Cardiac muscle cell (in vitro differentiated cells and primary cell): ENCODE measurements around the gene TBXAS1. TPM values are rescaled to one million over a fixed set of nuclear protein-coding genes. Genes with fewer than 3 reads are reported as not detected.

Source experiments
- DNase-seq, 2 donors: peaks; one replicate each; pipeline versions ENCODE4 v3.0.0 to v3.0.0-alpha.2; 2010 to 2017; ENCODE audit warnings: low read depth in 1 of 2, low spot score in 1 of 2
- H3K27ac ChIP-seq: fragments of 200-600 bp; sonication (generic); 2 replicates; pipeline ENCODE4 v1.5.1; 2016
- H3K27me3 ChIP-seq: fragments of 200-600 bp; sonication (generic); 2 replicates; pipeline ENCODE4 v1.6.0; 2016; ENCODE audit warnings: control low read depth
- H3K36me3 ChIP-seq: fragments of 200-600 bp; sonication (generic); 2 replicates; pipeline ENCODE4 v1.5.1; 2016; ENCODE audit warnings: control low read depth
- H3K4me1 ChIP-seq: fragments of 200-600 bp; sonication (generic); 2 replicates; pipeline ENCODE4 v1.8.1; 2017; ENCODE audit warnings: low read depth, mild to moderate bottlenecking, mixed run types
- H3K4me3 ChIP-seq: fragments of 200-600 bp; sonication (generic); 2 replicates; pipeline ENCODE4 v1.5.1; 2016; ENCODE audit warnings: mild to moderate bottlenecking
- H3K9me3 ChIP-seq: fragments of 200-600 bp; sonication (generic); 2 replicates; pipeline ENCODE4 v1.5.1; 2017; ENCODE audit warnings: low read depth, mild to moderate bottlenecking, control low read depth
- polyA plus RNA-seq: library from polyadenylated mRNA; unstranded; fragments of >200 nt; fragmentation: Nextera tagmentation; extraction: Ambion mirVana; gene quantifications from 2 replicates; pipeline ENCODE4 v1.2.1, GENCODE V29; 2016
- total RNA-seq: library from RNA; depleted of rRNA; stranded (reverse); fragments of >200 nt; gene quantifications from 2 replicates; pipeline ENCODE4 v1.2.3, GENCODE V29; 2016
- TF ChIP-seq, protein P1 (sequence below): IDR thresholded peaks from 2 replicates; pipeline ENCODE4 v1.5.1; 2012; ENCODE audit warnings: low read depth, mild to moderate bottlenecking, low read length

Gene TBXAS1
- total and polyA plus RNA-seq, 2 experiments from 2014 or later = 0.83 to 6.2 TPM

DNA sequence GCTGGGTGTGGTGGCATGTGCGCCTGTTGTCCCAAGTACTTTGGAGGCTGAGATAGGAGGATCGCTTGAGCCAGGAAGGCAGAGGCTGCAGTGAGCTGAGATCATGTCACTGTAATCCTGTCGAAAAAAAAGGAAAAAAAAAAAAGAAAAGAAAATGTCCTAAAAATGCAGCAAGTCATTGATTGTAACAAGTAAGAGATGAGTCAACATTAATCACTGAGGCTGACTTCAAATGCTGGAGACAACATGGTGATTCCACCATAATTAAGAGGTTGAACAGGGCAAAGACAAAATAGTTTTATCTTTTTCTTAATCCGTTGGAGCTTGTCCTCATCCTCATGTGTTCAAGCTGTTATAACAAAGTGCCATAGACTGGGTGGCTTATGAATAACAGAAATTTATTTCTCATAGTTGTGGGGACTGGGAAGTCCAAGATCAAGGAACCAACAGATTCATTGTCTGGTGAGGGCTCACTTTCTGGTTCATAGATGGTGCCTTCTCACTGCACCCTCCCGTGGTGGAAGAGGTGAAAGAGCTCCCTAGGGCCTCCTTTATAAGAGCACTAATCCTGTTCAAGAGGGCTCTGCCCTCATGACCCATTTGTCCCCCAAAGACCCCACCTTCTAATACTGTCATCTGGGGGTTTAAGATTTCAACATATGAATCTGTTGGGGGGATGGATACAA, 60.3 kb downstream of the TBXAS1 start:
- TF ChIP-seq, protein P1, sequence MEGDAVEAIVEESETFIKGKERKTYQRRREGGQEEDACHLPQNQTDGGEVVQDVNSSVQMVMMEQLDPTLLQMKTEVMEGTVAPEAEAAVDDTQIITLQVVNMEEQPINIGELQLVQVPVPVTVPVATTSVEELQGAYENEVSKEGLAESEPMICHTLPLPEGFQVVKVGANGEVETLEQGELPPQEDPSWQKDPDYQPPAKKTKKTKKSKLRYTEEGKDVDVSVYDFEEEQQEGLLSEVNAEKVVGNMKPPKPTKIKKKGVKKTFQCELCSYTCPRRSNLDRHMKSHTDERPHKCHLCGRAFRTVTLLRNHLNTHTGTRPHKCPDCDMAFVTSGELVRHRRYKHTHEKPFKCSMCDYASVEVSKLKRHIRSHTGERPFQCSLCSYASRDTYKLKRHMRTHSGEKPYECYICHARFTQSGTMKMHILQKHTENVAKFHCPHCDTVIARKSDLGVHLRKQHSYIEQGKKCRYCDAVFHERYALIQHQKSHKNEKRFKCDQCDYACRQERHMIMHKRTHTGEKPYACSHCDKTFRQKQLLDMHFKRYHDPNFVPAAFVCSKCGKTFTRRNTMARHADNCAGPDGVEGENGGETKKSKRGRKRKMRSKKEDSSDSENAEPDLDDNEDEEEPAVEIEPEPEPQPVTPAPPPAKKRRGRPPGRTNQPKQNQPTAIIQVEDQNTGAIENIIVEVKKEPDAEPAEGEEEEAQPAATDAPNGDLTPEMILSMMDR = no peak
- Histone ChIP-seq H3K27ac (no peak overlapping the region), H3K27me3 (no peaks in the 10 kb centered on the region)

GRCh38 chr7:139893461-139893860, 64.4 kb downstream of the TBXAS1 start:
- Histone ChIP-seq H3K4me3 (no peak overlapping the region), H3K4me1 (no peaks in the 10 kb centered on the region), H3K27me3 (no peaks in the 10 kb centered on the region), H3K9me3 (no peaks in the 10 kb centered on the region), H3K36me3 (no peaks in the 10 kb centered on the region), H3K27ac (no peak overlapping the region)
- TF ChIP-seq, protein P1 = no peak
- no peak for DNase-seq

More for the DNA sequence above, 60.3 kb downstream of the TBXAS1 start:
- no peak for DNase-seq
- H3K36me3 ChIP-seq = no peaks in the 10 kb centered on the region
- H3K4me3 ChIP-seq = no peak overlapping the region
- H3K4me1 ChIP-seq = no peaks in the 10 kb centered on the region
- no peaks in the 10 kb centered on the region for H3K9me3 ChIP-seq

DNA sequence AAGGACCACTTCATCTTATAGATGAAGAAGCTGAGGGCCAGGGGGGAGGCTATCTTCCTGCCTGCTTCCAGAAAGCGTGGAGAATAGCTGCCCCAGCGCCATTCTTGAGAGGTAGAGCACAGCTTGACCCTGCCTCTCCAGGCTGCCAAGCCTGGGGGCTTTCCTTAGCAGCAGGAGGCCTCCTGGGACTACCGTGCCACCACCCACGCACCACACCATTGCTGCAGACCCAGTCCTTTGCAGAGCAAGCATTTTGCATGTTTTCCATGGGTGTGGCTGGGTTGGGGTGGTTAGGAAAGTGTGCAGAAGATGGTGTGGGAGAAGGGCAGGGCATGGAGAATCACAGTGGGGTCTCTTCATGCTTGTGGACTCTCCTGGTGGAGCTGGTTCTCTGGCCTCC, 64.9 kb downstream of the TBXAS1 start:
- Histone ChIP-seq H3K9me3 (no peaks in the 10 kb centered on the region), H3K36me3 (no peaks in the 10 kb centered on the region), H3K27ac (no peak overlapping the region), H3K27me3 (no peaks in the 10 kb centered on the region), H3K4me3 (no peak overlapping the region), H3K4me1 (no peaks in the 10 kb centered on the region)
- TF ChIP-seq, protein P1 = no peak
- DNase-seq = no peak

GRCh38 chr7:139895141-139895829, 66.2 kb downstream of the TBXAS1 start:
- Histone ChIP-seq H3K27me3 (no peaks in the 10 kb centered on the region), H3K36me3 (no peaks in the 10 kb centered on the region), H3K4me1 (no peaks in the 10 kb centered on the region), H3K27ac (no peak overlapping the region), H3K4me3 (no peak overlapping the region), H3K9me3 (no peaks in the 10 kb centered on the region)
- TF ChIP-seq, protein P1 = no peak
- peak in 1 of 2 donors; percentile 27 for DNase-seq

- H3K27ac ChIP-seq = no peak overlapping the region
- no peaks in the 10 kb centered on the region for H3K4me1 ChIP-seq
- H3K36me3 ChIP-seq = no peaks in the 10 kb centered on the region
- DNase-seq = no peak
- no peak overlapping the region for H3K4me3 ChIP-seq
- no peaks in the 10 kb centered on the region for H3K27me3 ChIP-seq
- no peaks in the 10 kb centered on the region for H3K9me3 ChIP-seq
- TF ChIP-seq, protein P1 = no peak
Observed at GRCh38 chr7:139896288-139896687, 67.2 kb downstream of the TBXAS1 start.
